A549 (cell line): ENCODE data around the gene EP400.

Experiments
- CBX2 ChIP-seq: fragments of 200-600 bp; sonication (generic); IDR thresholded peaks from 2 replicates; pipeline ENCODE4 v1.6.1; 2016; ENCODE audit warnings: low read depth, mild to moderate bottlenecking, borderline replicate concordance
- CHD2 ChIP-seq: fragments of 150-350 bp; IDR thresholded peaks from 2 replicates; pipeline ENCODE4 v1.6.1; 2014; ENCODE audit warnings: low read length; ENCODE audit not compliant: partially characterized antibody
- EP300 ChIP-seq, 2 experiments: fragments of >200 bp; sonication (Bioruptor Twin); formaldehyde crosslinking; IDR thresholded peaks; 2 replicates in 1 of 2; 3 replicates in 1 of 2; pipeline ENCODE4 v1.6.1; 2016 to 2017
- JUNB ChIP-seq: fragments of >200 bp; sonication (Bioruptor Twin); formaldehyde crosslinking; IDR thresholded peaks from 2 replicates; pipeline ENCODE4 v1.6.1; 2016
- NR3C1 ChIP-seq: fragments of >200 bp; sonication (Bioruptor Twin); formaldehyde crosslinking; IDR thresholded peaks from 3 replicates; pipeline ENCODE4 v1.6.1; 2017
- POLR2A ChIP-seq: IDR thresholded peaks from 2 replicates; pipeline ENCODE4 v1.6.1; 2012; ENCODE audit warnings: mild to moderate bottlenecking, low read length
- POLR2AphosphoS2 ChIP-seq: conservative IDR thresholded peaks from 2 replicates; pipeline ENCODE4 v1.6.1; 2012; ENCODE audit warnings: low read length, improper control_type of control experiment, inconsistent platforms
- RCOR1 ChIP-seq: fragments of 150-350 bp; IDR thresholded peaks from 2 replicates; pipeline ENCODE4 v1.6.1; 2014; ENCODE audit warnings: antibody characterized with exemption, low read length, low read depth
- TF ChIP-seq, protein P1 (sequence below): fragments of >200 bp; sonication (Bioruptor Twin); formaldehyde crosslinking; IDR thresholded peaks from 3 replicates; pipeline ENCODE4 v1.5.1; 2016
- TF ChIP-seq, protein P2 (sequence below): fragments of >200 bp; sonication (Bioruptor Twin); formaldehyde crosslinking; IDR thresholded peaks from 3 replicates; pipeline ENCODE4 v1.6.1; 2016
- TF ChIP-seq, protein P3 (sequence below): fragments of 150-350 bp; IDR thresholded peaks from 2 replicates; pipeline ENCODE4 v1.6.1; 2014; ENCODE audit warnings: low read depth, mild to moderate bottlenecking, low read length

GRCh38 chr12:132052196-132052932 lies 102.6 kb downstream of the EP400 start:
- no peak for TF ChIP-seq JUNB
- TF ChIP-seq, protein P1, sequence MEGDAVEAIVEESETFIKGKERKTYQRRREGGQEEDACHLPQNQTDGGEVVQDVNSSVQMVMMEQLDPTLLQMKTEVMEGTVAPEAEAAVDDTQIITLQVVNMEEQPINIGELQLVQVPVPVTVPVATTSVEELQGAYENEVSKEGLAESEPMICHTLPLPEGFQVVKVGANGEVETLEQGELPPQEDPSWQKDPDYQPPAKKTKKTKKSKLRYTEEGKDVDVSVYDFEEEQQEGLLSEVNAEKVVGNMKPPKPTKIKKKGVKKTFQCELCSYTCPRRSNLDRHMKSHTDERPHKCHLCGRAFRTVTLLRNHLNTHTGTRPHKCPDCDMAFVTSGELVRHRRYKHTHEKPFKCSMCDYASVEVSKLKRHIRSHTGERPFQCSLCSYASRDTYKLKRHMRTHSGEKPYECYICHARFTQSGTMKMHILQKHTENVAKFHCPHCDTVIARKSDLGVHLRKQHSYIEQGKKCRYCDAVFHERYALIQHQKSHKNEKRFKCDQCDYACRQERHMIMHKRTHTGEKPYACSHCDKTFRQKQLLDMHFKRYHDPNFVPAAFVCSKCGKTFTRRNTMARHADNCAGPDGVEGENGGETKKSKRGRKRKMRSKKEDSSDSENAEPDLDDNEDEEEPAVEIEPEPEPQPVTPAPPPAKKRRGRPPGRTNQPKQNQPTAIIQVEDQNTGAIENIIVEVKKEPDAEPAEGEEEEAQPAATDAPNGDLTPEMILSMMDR: no peak
- TF ChIP-seq POLR2A: no peak
- TF ChIP-seq, protein P2, sequence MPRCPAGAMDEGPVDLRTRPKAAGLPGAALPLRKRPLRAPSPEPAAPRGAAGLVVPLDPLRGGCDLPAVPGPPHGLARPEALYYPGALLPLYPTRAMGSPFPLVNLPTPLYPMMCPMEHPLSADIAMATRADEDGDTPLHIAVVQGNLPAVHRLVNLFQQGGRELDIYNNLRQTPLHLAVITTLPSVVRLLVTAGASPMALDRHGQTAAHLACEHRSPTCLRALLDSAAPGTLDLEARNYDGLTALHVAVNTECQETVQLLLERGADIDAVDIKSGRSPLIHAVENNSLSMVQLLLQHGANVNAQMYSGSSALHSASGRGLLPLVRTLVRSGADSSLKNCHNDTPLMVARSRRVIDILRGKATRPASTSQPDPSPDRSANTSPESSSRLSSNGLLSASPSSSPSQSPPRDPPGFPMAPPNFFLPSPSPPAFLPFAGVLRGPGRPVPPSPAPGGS: no peak
- no peak for TF ChIP-seq POLR2AphosphoS2
- TF ChIP-seq EP300 (IDR thresholded peaks at IDR 0.05): no peak
- TF ChIP-seq CHD2: no peak
- TF ChIP-seq RCOR1: no peak
- no peak for TF ChIP-seq CBX2
- TF ChIP-seq, protein P3, sequence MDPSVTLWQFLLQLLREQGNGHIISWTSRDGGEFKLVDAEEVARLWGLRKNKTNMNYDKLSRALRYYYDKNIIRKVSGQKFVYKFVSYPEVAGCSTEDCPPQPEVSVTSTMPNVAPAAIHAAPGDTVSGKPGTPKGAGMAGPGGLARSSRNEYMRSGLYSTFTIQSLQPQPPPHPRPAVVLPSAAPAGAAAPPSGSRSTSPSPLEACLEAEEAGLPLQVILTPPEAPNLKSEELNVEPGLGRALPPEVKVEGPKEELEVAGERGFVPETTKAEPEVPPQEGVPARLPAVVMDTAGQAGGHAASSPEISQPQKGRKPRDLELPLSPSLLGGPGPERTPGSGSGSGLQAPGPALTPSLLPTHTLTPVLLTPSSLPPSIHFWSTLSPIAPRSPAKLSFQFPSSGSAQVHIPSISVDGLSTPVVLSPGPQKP: no peak
- no peak for TF ChIP-seq NR3C1
